BLaER1 treated with 17β-estradiol and CSF1 and Interleukin-3, amounts not matched to agents 10 nM and 100 nM (cell line): ENCODE results near the gene ABHD12B.
A peak's percentile ranks its signal among the peaks of the same experiment; 100 is the strongest.

Source experiments
- H3K27ac ChIP-seq, 11 experiments: shearing (Covaris generic); formaldehyde crosslinking; 2 replicates each; pipeline ENCODE4 v1.8.1; 2022
- H3K27me3 ChIP-seq, 11 experiments: shearing (Covaris generic); formaldehyde crosslinking; 2 replicates each; pipeline ENCODE4 v1.8.1; 2022
- H3K36me3 ChIP-seq, 11 experiments: shearing (Covaris generic); formaldehyde crosslinking; 2 replicates each; pipeline ENCODE4 v1.8.1; 2022
- H3K4me1 ChIP-seq, 10 experiments: shearing (Covaris generic); formaldehyde crosslinking; 2 replicates each; pipeline ENCODE4 v1.8.1; 2022
- H3K4me2 ChIP-seq, 11 experiments: shearing (Covaris generic); formaldehyde crosslinking; 2 replicates each; pipeline ENCODE4 v1.8.1; 2022
- H3K4me3 ChIP-seq, 10 experiments: shearing (Covaris generic); formaldehyde crosslinking; 2 replicates each; pipeline ENCODE4 v1.8.1; 2022
- H3K9ac ChIP-seq, 11 experiments: shearing (Covaris generic); formaldehyde crosslinking; 2 replicates each; pipeline ENCODE4 v1.8.1; 2022
- H3K9me3 ChIP-seq, 11 experiments: shearing (Covaris generic); formaldehyde crosslinking; replicated peaks in 1 of 11; 2 replicates each; pipeline ENCODE4 v1.8.1; 2022
- H4K20me1 ChIP-seq, 11 experiments: shearing (Covaris generic); formaldehyde crosslinking; 2 replicates each; pipeline ENCODE4 v1.8.1; 2022
- Cebpa-rat ChIP-seq, 11 experiments: shearing (Covaris generic); IDR thresholded peaks; 2 replicates each; pipeline ENCODE4 v1.8.1; 2022

Gene ABHD12B

GRCh38 chr14:50871914-50872732, at the start of gene ABHD12B:
ABHD12B (plus strand) TSS chr14:50872053; CDS start chr14:50872175, 122 bp downstream.
- H3K9me3 ChIP-seq: no peaks in the 10 kb centered on the region
- H3K4me2 ChIP-seq: peak within 1 kb of the TSS; percentile 68 to 96 (median 87)
- no peak for TF ChIP-seq Cebpa-rat (IDR thresholded peaks at IDR 0.05)
- no peaks in the 10 kb centered on the region for H3K36me3 ChIP-seq
- peak within 1 kb of the TSS; percentile 15 to 67 (median 48); a peak in 19 of 20 replicates for H3K4me3 ChIP-seq
- peaks cover 0 to 9% (median 0%) of the 10 kb centered on the region in 11 experiments; a peak in 4 of 22 replicates for H4K20me1 ChIP-seq
- H3K27ac ChIP-seq: peak within 1 kb of the TSS in 2 of 11 experiments; percentile 27 to 39; a peak in 3 of 22 replicates
- H3K9ac ChIP-seq: peak within 1 kb of the TSS in 7 of 11 experiments; percentile 28 to 69 (median 53); a peak in 11 of 22 replicates
- peaks cover 49 to 66% (median 60%) of the 10 kb centered on the region in 10 experiments for H3K4me1 ChIP-seq
- H3K27me3 ChIP-seq: peaks cover 40 to 56% (median 48%) of the 10 kb centered on the region in 11 experiments

GRCh38 chr14:50822501-50823042, 49.3 kb upstream of the ABHD12B start:
- Histone ChIP-seq H3K36me3 (peaks cover 12 to 62% (median 46%) of the 10 kb centered on the region in 11 experiments; a peak in 21 of 22 replicates), H3K9ac (peak overlapping the region; percentile 9 to 79 (median 71); a peak in 20 of 22 replicates), H3K9me3 (no peaks in the 10 kb centered on the region; a peak in 1 of 22 replicates), H4K20me1 (peaks cover 34 to 73% (median 63%) of the 10 kb centered on the region in 11 experiments; a peak in 20 of 22 replicates), H3K4me1 (peaks cover 77 to 95% (median 86%) of the 10 kb centered on the region in 10 experiments), H3K27ac (peak overlapping the region in 10 of 11 experiments; percentile 67 to 87 (median 82); a peak in 21 of 22 replicates), H3K4me2 (peak overlapping the region; percentile 90 to 97 (median 94)), H3K4me3 (peak overlapping the region in 9 of 10 experiments; percentile 29 to 54 (median 42); a peak in 12 of 20 replicates), H3K27me3 (no peaks in the 10 kb centered on the region)
- TF ChIP-seq Cebpa-rat (IDR thresholded peaks at IDR 0.05): no peak

- peak overlapping the region; percentile 29 to 54 (median 42); a peak in 19 of 20 replicates for H3K4me3 ChIP-seq
- peak overlapping the region; percentile 64 to 87 (median 81); a peak in 21 of 22 replicates for H3K27ac ChIP-seq
- H3K27me3 ChIP-seq: no peaks in the 10 kb centered on the region
- peak overlapping the region; percentile 90 to 97 (median 94) for H3K4me2 ChIP-seq
- H3K9me3 ChIP-seq: no peaks in the 10 kb centered on the region; a peak in 1 of 22 replicates
- peaks cover 83 to 99% (median 92%) of the 10 kb centered on the region in 10 experiments for H3K4me1 ChIP-seq
- H4K20me1 ChIP-seq: peaks cover 41 to 79% (median 69%) of the 10 kb centered on the region in 11 experiments; a peak in 21 of 22 replicates
- TF ChIP-seq Cebpa-rat (IDR thresholded peaks at IDR 0.05): peak in 4 of 11 experiments; percentile 32 to 93 (median 76); a peak in 6 of 22 replicates
- peak overlapping the region; percentile 62 to 79 (median 71) for H3K9ac ChIP-seq
- peaks cover 12 to 56% (median 42%) of the 10 kb centered on the region in 11 experiments; a peak in 21 of 22 replicates for H3K36me3 ChIP-seq
These were observed 48.6 kb upstream of the ABHD12B start for GRCh38 chr14:50823051-50823761.

- no peaks in the 10 kb centered on the region for H3K27me3 ChIP-seq
- H3K4me1 ChIP-seq: peaks cover 91 to 100% (median 97%) of the 10 kb centered on the region in 10 experiments
- H3K9me3 ChIP-seq: no peaks in the 10 kb centered on the region; a peak in 1 of 22 replicates
- H3K36me3 ChIP-seq: peaks cover 7 to 48% (median 35%) of the 10 kb centered on the region in 11 experiments; a peak in 20 of 22 replicates
- H3K9ac ChIP-seq: peak overlapping the region; percentile 62 to 79 (median 71)
- no peak for TF ChIP-seq Cebpa-rat (IDR thresholded peaks at IDR 0.05)
- peak overlapping the region; percentile 29 to 54 (median 42); a peak in 19 of 20 replicates for H3K4me3 ChIP-seq
- H3K4me2 ChIP-seq: peak overlapping the region; percentile 90 to 97 (median 94)
- H3K27ac ChIP-seq: peak overlapping the region; percentile 64 to 87 (median 81); a peak in 21 of 22 replicates
- H4K20me1 ChIP-seq: peaks cover 49 to 87% (median 77%) of the 10 kb centered on the region in 11 experiments; a peak in 21 of 22 replicates
These were observed 47.9 kb upstream of the ABHD12B start for GRCh38 chr14:50823762-50824636.

- Histone ChIP-seq H3K36me3 (peaks cover 1 to 35% (median 22%) of the 10 kb centered on the region in 11 experiments; a peak in 20 of 22 replicates), H4K20me1 (peaks cover 62 to 95% (median 90%) of the 10 kb centered on the region in 11 experiments; a peak in 21 of 22 replicates), H3K27me3 (no peaks in the 10 kb centered on the region), H3K4me1 (peaks cover 81 to 92% (median 90%) of the 10 kb centered on the region in 10 experiments), H3K4me2 (peak overlapping the region; percentile 90 to 97 (median 94); a peak in 21 of 22 replicates), H3K27ac (no peak overlapping the region), H3K4me3 (no peak overlapping the region), H3K9ac (0 out of 22 replicates have a peak overlapping the region, but pooled peaks of 1 of the 11 experiments have one; percentile 79), H3K9me3 (no peaks in the 10 kb centered on the region)
- TF ChIP-seq Cebpa-rat (IDR thresholded peaks at IDR 0.05): no peak
These were observed 46.5 kb upstream of the ABHD12B start for GRCh38 chr14:50825307-50825706.

- no peak for TF ChIP-seq Cebpa-rat (IDR thresholded peaks at IDR 0.05)
- no peaks in the 10 kb centered on the region for H3K9me3 ChIP-seq
- peak overlapping the region; percentile 90 to 97 (median 95); a peak in 21 of 22 replicates for H3K4me2 ChIP-seq
- H3K27me3 ChIP-seq: no peaks in the 10 kb centered on the region
- H3K4me1 ChIP-seq: peaks cover 71 to 82% (median 78%) of the 10 kb centered on the region in 10 experiments
- no peak overlapping the region for H3K27ac ChIP-seq
- 0 out of 20 replicates have a peak overlapping the region, but pooled peaks of 1 of the 10 experiments have one; percentile 3 for H3K4me3 ChIP-seq
- peaks cover 0 to 25% (median 16%) of the 10 kb centered on the region in 11 experiments; a peak in 18 of 22 replicates for H3K36me3 ChIP-seq
- peaks cover 62 to 87% (median 82%) of the 10 kb centered on the region in 11 experiments; a peak in 21 of 22 replicates for H4K20me1 ChIP-seq
- no peak overlapping the region for H3K9ac ChIP-seq
These were observed 45.2 kb upstream of the ABHD12B start for GRCh38 chr14:50826681-50827080.
